Measurements from ENCODE around the gene OVAAL.

DNA sequence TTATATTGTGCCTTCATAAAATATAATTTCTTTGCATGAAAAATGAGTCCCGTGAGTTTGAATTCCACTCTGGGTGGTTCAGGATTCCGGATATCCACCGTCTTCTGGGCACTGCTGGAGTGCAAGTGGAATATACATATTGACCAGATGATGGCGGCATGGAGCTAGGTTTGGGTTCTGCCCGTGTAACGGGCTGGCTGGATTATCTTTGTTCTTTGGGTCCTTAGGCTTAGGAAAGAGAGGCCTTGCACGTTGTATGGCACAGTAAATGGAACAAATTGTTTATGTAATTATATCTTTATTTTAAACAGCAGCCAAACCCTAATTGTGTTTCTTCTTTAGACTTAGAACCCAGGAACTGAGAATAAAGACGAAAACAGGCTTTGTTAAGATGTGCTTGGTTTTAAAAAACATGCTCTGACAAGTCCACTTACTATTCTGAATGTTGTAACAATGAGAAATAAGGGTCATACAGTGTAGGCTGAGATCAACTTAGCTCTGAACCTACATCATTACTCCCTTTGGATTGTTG, 42.8 kb upstream of the OVAAL start:
- peak in 1 of 3 donors; percentile 27 for TF ChIP-seq CTCF (IDR thresholded peaks at IDR 0.05)
- no peak for TF ChIP-seq POLR2A (IDR thresholded peaks at IDR 0.05)

Measured in lower leg skin (tissue), 3 donors.